Measurements from ENCODE around the gene RHOT1.
"Not testable (repeated sequence)": the region's sequence is repeated elsewhere in the genome, so short reads cannot be mapped to it uniquely, and the experiment has no call there.

Gene RHOT1

GRCh38 chr17:32142038-32142856 lies at the start of gene RHOT1:
TSS of gene RHOT1 (plus strand) at chr17:32142502. CDS start at chr17:32142693, 191 bp downstream.
- DNase-seq (ENCODE audit: insufficient read length, low spot score) (peak; percentile 74), FAIRE-seq (peak; percentile 80)

DNA sequence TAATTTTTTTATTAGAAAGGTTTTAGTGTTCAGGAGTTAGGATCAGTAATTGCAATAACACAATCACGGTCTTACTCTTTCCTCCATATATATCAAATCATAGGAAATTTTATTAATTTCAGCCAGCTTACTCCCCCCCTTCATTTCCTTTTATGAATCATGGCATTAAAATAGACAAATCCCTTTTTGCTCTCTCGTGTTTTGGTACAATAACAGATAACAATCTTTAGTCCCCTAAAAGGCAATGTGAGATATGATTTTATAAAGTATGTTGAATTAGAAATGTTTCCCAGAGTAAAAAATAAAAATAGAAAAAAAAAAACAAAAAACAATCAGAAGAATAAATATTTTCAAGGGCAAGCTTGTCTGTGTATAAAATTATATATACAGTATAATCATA lies 42.6 kb upstream of the RHOT1 start:
- FAIRE-seq (no peak), DNase-seq (ENCODE audit: insufficient read length, low spot score) (no peak)

- DNase-seq (ENCODE audit: insufficient read length, low spot score); FAIRE-seq: not testable (repeated sequence)
Observed at GRCh38 chr17:32100323-32100722, 42.0 kb upstream of the RHOT1 start.

DNA sequence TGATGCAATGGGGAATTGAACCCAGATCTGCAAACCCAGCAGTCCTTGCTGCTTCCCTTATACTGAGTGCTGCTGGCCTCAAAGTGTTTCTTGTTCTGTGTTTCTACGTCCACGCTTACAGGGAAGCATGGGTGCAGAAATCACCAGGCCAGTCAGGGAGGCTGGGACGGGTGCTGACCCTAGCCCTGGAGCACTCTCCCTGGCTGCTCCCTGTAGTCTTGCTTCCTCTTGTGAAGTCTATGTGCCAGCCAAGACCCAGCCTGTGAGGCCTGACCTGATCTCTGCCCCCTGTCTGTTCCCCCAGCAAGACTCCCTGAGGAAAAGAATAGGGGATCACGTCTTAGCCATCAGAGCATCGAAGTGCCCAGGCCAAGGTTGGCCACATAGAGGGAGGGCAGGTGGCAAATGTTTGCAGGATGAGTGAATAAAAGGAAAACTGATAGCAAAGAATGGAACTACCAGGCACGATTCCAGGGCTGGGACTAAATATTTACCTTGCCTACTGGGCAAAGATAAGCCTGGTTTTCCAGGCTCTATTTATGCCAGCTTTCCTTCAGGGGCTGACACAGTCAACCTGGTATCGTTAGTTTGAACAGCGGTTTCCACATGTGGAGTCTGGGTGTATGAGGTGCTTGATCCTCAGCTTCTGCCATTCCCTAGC lies 41.2 kb upstream of the RHOT1 start:
- FAIRE-seq: no peak
- DNase-seq (ENCODE audit: insufficient read length, low spot score): no peak

DNA sequence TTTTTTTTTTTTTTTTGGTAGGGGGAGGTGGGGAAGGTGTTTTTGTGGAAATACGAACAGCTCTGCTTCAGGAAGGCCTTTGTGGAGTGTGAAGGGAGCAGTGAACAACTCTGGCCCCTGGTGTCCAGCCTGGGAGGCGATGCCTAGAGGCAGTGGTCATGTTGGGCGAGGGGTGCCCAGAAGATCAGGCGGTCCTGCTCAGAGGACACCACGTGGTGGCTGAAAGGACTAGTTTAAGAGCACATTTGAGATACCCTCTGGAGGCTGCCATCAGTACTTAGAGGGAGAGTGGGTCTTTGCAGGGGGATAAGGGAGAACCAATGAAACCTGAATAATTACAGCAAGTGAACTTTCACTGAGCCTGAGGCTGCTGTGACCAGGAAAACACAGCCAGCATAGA lies 40.1 kb upstream of the RHOT1 start:
- no peak for FAIRE-seq
- DNase-seq (ENCODE audit: insufficient read length, low spot score): no peak

GRCh38 chr17:32102646-32103186 lies 39.6 kb upstream of the RHOT1 start:
- FAIRE-seq (no peak), DNase-seq (ENCODE audit: insufficient read length, low spot score) (no peak)

DNA sequence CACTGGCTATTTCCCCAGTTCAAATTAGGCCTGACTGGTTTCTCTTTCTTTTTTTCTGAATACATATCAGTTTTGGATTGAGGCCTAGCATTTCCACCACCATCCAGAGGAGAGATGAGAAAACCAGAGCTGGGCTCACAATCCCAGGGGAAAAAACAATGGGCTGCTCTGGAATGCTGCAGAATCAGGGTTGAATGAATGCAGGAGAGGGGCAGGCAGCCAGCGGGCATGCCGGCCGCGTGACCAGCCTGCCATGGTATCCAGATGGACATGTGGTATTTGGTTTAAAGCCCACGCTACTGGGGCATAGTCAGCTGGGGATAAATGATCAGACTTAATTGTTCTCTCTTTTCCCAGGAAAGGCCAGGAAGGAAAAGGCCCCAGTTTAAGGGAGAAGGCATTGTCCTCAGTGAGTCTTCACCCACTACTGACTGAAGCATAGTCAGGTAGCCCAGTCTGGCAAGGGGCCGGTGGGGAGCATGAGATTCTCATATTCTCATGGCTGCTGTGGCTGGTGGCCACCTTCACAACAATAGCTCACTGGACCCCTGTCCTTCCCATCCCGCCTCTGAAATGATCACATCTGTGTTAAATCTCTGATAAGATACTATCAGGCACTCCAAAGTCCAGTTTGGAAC lies 38.7 kb upstream of the RHOT1 start:
- DNase-seq (ENCODE audit: insufficient read length, low spot score) (no peak), FAIRE-seq (no peak)

DNA sequence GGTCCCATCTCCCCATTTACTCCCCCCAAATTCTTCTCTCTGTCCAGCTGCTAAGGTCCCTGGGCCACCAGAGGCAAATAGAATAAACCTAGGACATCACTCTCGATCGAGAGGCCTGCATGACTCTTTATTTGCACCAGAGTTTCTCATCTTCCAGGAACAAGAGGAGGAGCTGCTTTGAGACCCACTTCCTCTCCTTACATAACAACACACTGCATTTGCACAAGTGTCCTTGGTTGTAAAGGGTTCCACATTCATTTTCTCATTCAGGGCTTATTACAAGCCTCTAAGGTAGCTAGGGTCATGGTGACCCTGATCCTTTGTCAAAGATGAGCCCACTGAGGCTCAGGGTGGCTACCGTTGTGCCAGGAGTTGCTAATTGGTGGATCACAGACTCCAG lies 38.1 kb upstream of the RHOT1 start:
- no peak for DNase-seq (ENCODE audit: insufficient read length, low spot score)

GRCh38 chr17:32106471-32106981 lies 35.8 kb upstream of the RHOT1 start:
- FAIRE-seq: peak; percentile 92
- DNase-seq (ENCODE audit: insufficient read length, low spot score): not testable (repeated sequence)

More for the DNA sequence above, 38.1 kb upstream of the RHOT1 start:
- FAIRE-seq: no peak

DNA sequence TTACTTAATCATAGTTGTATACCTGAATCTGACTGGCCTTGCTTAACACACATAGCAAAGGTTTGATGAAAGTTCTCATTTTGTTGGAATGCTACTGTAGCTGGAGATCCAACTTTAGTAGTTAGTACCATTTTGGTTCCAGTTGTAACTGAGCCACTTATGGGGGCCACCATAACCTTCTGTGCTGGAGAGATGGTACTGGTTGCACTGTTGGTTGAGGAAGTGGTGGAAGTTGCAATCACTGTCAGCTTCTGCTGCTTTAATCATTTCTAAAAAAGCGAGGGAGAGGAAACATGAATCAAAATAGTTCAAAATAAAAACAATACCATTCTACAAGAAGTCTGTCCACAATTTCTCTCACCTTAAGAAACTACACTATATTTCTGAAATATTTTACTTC lies 35.1 kb upstream of the RHOT1 start:
- not testable (repeated sequence) for FAIRE-seq; DNase-seq (ENCODE audit: insufficient read length, low spot score)

DNA sequence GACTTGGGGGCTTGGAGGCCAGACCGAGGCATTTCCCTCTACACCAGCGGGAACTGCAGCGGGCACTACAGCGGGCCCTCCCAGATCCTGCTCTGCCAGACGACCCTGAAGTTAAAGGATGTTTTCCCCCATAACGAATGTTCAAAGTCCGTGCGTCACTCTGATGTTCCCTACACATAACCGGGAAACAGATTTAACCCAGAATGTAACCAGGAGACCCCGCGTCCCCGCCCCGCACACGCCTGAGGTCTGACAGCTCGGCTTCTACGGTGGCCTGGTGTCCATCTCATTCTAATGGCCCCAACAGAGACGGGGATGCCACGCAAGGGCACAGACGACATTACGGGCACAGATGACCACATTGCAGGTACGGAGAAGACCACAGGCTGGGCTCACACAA lies 31.7 kb upstream of the RHOT1 start:
- DNase-seq (ENCODE audit: insufficient read length, low spot score) (no peak), FAIRE-seq (no peak)

- FAIRE-seq (no peak), DNase-seq (ENCODE audit: insufficient read length, low spot score) (no peak)
Observed at GRCh38 chr17:32111141-32111771, 31.0 kb upstream of the RHOT1 start.

- DNase-seq (ENCODE audit: insufficient read length, low spot score) (no peak), FAIRE-seq (no peak)
Observed at GRCh38 chr17:32112416-32112815, 29.9 kb upstream of the RHOT1 start.

- DNase-seq (ENCODE audit: insufficient read length, low spot score): no peak
- FAIRE-seq: no peak
Observed at GRCh38 chr17:32114536-32114935, 27.8 kb upstream of the RHOT1 start.

- not testable (repeated sequence) for DNase-seq (ENCODE audit: insufficient read length, low spot score); FAIRE-seq
Observed at GRCh38 chr17:32115546-32115945, 26.8 kb upstream of the RHOT1 start.

- no peak for FAIRE-seq
- DNase-seq (ENCODE audit: insufficient read length, low spot score): no peak
Observed at GRCh38 chr17:32116937-32117336, 25.4 kb upstream of the RHOT1 start.

- FAIRE-seq (no peak), DNase-seq (ENCODE audit: insufficient read length, low spot score) (no peak)
Observed at GRCh38 chr17:32117399-32117798, 24.9 kb upstream of the RHOT1 start.

- DNase-seq (ENCODE audit: insufficient read length, low spot score); FAIRE-seq: not testable (repeated sequence)
Observed at GRCh38 chr17:32118088-32118487, 24.2 kb upstream of the RHOT1 start.

- no peak for DNase-seq (ENCODE audit: insufficient read length, low spot score)
- FAIRE-seq: no peak
Observed at GRCh38 chr17:32118835-32119234, 23.5 kb upstream of the RHOT1 start.

- FAIRE-seq (no peak), DNase-seq (ENCODE audit: insufficient read length, low spot score) (no peak)
Observed at GRCh38 chr17:32120141-32120540, 22.2 kb upstream of the RHOT1 start.

DNA sequence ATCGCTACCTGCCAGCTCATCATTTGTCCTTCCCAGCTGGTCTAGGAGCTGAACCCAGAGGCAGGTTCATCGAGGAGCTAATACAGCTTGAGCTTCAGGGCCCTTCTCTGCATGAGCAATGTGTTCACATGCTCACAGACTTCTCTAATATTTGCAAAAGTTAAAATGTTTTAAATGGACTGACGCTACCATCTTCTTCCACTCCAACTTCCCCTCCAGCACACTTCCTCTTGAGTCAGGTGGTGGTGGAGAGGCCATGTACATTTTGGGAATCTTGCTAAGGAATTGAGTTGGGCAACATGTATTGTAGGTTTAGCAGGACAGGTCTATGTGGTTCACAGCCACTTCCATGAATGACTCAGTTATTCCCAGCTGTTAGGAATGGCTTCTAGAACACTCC lies 21.6 kb upstream of the RHOT1 start:
- FAIRE-seq (no peak), DNase-seq (ENCODE audit: insufficient read length, low spot score) (no peak)
